GM12892 (cell line): ENCODE results near the gene MED12L. TPM values are rescaled to one million over a fixed set of nuclear protein-coding genes. Genes with fewer than 3 reads are reported as not detected.
"Not testable (repeated sequence)": the region's sequence is repeated elsewhere in the genome, so short reads cannot be mapped to it uniquely, and the experiment has no call there.

Source experiments
- DNase-seq: peaks from one replicate; pipeline ENCODE4 v3.0.0; 2011; ENCODE audit not compliant: insufficient read length
- FAIRE-seq: peaks from 2 replicates; lab custom pipeline; 2011; peaks lifted over from hg19 to GRCh38; lab: Jason Lieb, UNC
- POLR2A ChIP-seq: IDR thresholded peaks from 2 replicates; pipeline ENCODE4 v1.6.1; 2011; ENCODE audit warnings: low read depth, low read length, control low read depth
- POLR2AphosphoS5 ChIP-seq: IDR thresholded peaks from 2 replicates; pipeline ENCODE4 v1.6.1; 2011; ENCODE audit warnings: low read depth, low read length, control low read depth
- TAF1 ChIP-seq: IDR thresholded peaks from 2 replicates; pipeline ENCODE4 v1.6.1; 2011; ENCODE audit warnings: low read depth, mild to moderate bottlenecking, control low read depth, low read length, borderline replicate concordance
- polyA plus RNA-seq: library from polyadenylated mRNA; unstranded; fragments of >200 nt; gene quantifications from one replicate; pipeline ENCODE4 v1.2.1, GENCODE V29; 2012; ENCODE audit warnings: missing spikeins, inconsistent platforms; ENCODE audit not compliant: missing spikeins

Gene MED12L
- polyA plus RNA-seq = 0.25 TPM

- DNase-seq = peak; percentile 86
- peak; percentile 88 for FAIRE-seq
- TF ChIP-seq POLR2AphosphoS5 (no peak), POLR2A (no peak), TAF1 (no peak)
Observed at GRCh38 chr3:151085227-151085888, at the start of gene MED12L. Gene MED12L, plus strand, starts transcription at chr3:151085664. Its CDS starts 1,263 bp downstream, at chr3:151086927.

DNA sequence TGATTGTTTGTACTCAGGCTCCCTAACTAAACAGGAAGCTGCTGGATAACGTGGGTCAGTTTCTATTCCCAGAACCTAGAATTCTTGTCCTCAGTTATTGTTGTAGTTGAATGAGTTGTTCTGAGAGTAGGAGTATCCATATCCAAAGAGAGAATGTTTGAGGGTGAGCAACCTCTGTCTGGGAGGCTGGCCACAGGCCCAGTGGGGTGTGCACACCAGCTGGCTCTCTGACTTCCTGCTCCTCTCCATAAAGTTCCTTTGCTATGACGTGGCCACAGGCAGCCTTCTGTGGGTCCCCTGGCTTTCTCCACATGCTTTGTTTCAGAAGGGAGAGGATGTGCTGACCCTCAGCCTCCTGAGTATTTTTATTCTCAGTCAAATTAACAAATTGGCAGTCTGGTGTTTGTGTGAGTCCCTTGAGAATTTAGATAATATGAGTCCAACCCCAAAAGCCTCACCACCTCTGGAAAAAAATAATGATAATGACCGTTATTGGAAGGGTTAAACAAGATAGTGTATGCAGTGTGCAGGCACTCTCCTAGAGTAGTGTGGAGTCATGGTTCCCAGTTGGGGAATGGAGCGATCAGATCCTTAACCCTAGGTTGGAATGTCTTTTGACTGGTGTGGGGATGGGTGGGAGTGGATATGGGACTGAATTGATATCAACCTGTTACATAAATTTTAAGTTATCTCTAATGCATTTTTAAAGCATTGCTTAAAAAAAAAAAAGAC is 47.6 kb upstream of the MED12L start:
- TF ChIP-seq TAF1 (no peak), POLR2AphosphoS5 (no peak), POLR2A (no peak)
- FAIRE-seq (no peak), DNase-seq (no peak)

GRCh38 chr3:151044706-151045105 is 40.8 kb upstream of the MED12L start:
- no peak for DNase-seq
- no peak for FAIRE-seq
- TF ChIP-seq TAF1 (no peak), POLR2AphosphoS5 (no peak), POLR2A (no peak)

DNA sequence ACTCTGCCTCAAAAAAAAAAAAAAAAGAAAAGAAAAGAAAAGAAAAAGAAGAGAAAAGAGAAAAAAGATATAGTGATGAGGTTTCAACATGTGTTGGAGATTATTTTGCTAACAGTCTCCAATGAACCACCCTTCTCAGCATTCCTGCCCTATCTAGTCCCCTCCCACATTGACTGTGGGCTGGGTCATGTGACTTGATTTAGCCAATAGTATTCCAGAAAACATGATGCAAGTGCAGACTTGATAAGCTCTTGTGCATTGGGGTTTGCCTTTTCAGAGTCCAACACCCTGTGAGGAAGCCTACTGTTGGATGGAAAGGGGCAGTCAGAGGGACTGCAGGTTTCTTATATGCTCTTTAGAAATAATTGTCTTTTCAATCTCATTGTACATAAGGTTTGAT is 37.8 kb upstream of the MED12L start:
- FAIRE-seq (no peak), DNase-seq (no peak)

GRCh38 chr3:151051533-151051932 is 33.9 kb upstream of the MED12L start:
- no peak for TF ChIP-seq POLR2AphosphoS5
- no peak for TF ChIP-seq POLR2A
- no peak for TF ChIP-seq TAF1
- FAIRE-seq = no peak

More for the DNA sequence above, 37.8 kb upstream of the MED12L start:
- no peak for TF ChIP-seq TAF1
- TF ChIP-seq POLR2AphosphoS5 = no peak
- TF ChIP-seq POLR2A = no peak

GRCh38 chr3:151052346-151052745 is 33.1 kb upstream of the MED12L start:
- TF ChIP-seq POLR2A (no peak), TAF1 (no peak), POLR2AphosphoS5 (no peak)
- DNase-seq (no peak), FAIRE-seq (no peak)

More at GRCh38 chr3:151051533-151051932, 33.9 kb upstream of the MED12L start:
- DNase-seq = no peak

- DNase-seq (no peak), FAIRE-seq (no peak)
- no peak for TF ChIP-seq TAF1
- TF ChIP-seq POLR2A = no peak
- TF ChIP-seq POLR2AphosphoS5 = no peak
Observed at GRCh38 chr3:151052756-151053155, 32.7 kb upstream of the MED12L start.

DNA sequence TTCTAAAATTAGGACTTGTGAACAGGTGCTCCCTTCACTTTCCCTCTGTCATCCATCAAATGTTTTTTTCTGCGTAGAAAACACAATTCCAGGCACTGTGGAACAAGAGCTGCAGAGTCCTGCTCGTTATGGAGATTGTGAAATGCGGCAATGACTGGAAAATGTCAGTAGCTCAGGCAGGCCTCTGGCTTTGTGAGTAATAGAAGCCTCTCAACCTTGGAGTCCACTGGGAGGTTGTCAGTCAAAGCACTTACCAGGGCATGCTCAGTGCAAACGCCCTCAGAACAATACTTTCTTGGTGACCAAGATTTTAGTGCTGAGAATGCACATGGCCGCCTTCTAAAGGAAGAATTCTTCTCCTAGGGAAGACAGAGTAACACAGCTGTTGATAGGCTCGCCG is 26.7 kb upstream of the MED12L start:
- TF ChIP-seq POLR2A (no peak), POLR2AphosphoS5 (no peak), TAF1 (no peak)
- DNase-seq (no peak), FAIRE-seq (no peak)

DNA sequence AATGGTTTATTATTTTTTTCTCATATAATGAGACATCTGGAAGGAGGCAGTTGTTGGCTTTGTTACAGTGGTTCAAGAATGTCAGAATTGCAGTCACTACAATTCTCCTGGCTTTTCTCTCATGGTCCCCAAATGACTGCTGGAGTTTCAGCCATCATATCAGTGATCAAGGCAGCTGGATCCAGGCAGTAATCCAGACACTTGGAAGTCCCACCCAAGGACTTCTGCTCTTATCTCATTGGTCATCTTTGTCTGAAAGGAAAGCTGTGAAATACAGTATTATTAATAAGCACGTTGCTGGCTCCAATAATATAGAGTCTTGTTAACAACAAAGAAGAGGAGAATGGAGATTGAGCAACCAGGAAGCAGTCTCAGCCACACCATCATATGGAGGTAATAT is 22.9 kb upstream of the MED12L start:
- no peak for FAIRE-seq
- DNase-seq = no peak
- TF ChIP-seq TAF1 (no peak), POLR2AphosphoS5 (no peak), POLR2A (no peak)

- FAIRE-seq (no peak), DNase-seq (no peak)
- TF ChIP-seq POLR2AphosphoS5 = no peak
- TF ChIP-seq POLR2A = no peak
- no peak for TF ChIP-seq TAF1
Observed at GRCh38 chr3:151067158-151067557, 18.3 kb upstream of the MED12L start.

DNA sequence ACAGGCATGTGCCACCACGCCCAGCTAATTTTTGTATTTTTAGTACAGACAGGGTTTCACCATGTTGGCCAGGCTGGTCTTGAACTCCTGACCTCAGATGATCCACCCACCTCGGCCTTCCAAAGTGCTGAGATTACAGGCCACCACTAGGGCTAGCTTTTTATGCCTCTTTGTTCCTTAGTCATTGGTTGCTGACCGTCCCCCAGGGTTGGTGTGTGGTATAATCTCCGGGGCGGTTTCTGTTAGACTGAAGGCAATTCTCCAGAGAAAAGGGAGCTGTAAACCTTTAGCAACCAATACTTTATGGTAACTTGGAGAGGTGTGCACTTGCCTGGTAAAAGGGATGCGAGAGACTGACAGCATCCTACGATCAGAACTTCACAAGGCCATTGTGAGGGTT is 12.6 kb upstream of the MED12L start:
- not testable (repeated sequence) for FAIRE-seq, DNase-seq

GRCh38 chr3:151074256-151074655 is 11.2 kb upstream of the MED12L start:
- DNase-seq (no peak), FAIRE-seq (no peak)
- TF ChIP-seq POLR2A (no peak), POLR2AphosphoS5 (no peak), TAF1 (no peak)
